SW480 (cell line): Measurements from ENCODE around the gene PRKCE.
A peak's percentile ranks its signal among the peaks of the same experiment; 100 is the strongest.

ENCODE experiments used
- DNase-seq: peaks from one replicate; pipeline ENCODE4 v3.0.0-alpha.2; 2016; ENCODE audit warnings: low spot score

The PRKCE gene

GRCh38 chr2:46045888-46046287 lies 394.4 kb downstream of the PRKCE start:
- DNase-seq = no peak

GRCh38 chr2:46047290-46047689 lies 395.8 kb downstream of the PRKCE start:
- DNase-seq = no peak

- no peak for DNase-seq
Observed at GRCh38 chr2:46048693-46049092, 397.2 kb downstream of the PRKCE start.

GRCh38 chr2:46050027-46050426 lies 398.6 kb downstream of the PRKCE start:
- DNase-seq = no peak

GRCh38 chr2:46050489-46050888 lies 399.0 kb downstream of the PRKCE start:
- no peak for DNase-seq

- DNase-seq = no peak
Observed at GRCh38 chr2:46051085-46051484, 399.6 kb downstream of the PRKCE start.

GRCh38 chr2:46053564-46053963 lies 402.1 kb downstream of the PRKCE start:
- no peak for DNase-seq

GRCh38 chr2:46056541-46056940 lies 405.1 kb downstream of the PRKCE start:
- no peak for DNase-seq

- DNase-seq = no peak
Observed at GRCh38 chr2:46058140-46058539, 406.7 kb downstream of the PRKCE start.

- DNase-seq = peak; percentile 58
Observed at GRCh38 chr2:46062637-46063412, 411.4 kb downstream of the PRKCE start.

- no peak for DNase-seq
Observed at GRCh38 chr2:46064396-46064795, 412.9 kb downstream of the PRKCE start.

GRCh38 chr2:46065152-46065551 lies 413.7 kb downstream of the PRKCE start:
- no peak for DNase-seq

GRCh38 chr2:46066116-46066515 lies 414.6 kb downstream of the PRKCE start:
- DNase-seq = no peak

- DNase-seq = no peak
Observed at GRCh38 chr2:46066601-46067000, 415.1 kb downstream of the PRKCE start.

GRCh38 chr2:46067062-46067461 lies 415.6 kb downstream of the PRKCE start:
- DNase-seq = no peak

- peak; percentile 76 for DNase-seq
Observed at GRCh38 chr2:46067501-46068305, 416.2 kb downstream of the PRKCE start.

GRCh38 chr2:46068636-46069035 lies 417.2 kb downstream of the PRKCE start:
- no peak for DNase-seq

GRCh38 chr2:46071074-46071473 lies 419.6 kb downstream of the PRKCE start:
- no peak for DNase-seq

- no peak for DNase-seq
Observed at GRCh38 chr2:46072101-46072820, 420.8 kb downstream of the PRKCE start.

- DNase-seq = peak; percentile 83
Observed at GRCh38 chr2:46073540-46074046, 422.1 kb downstream of the PRKCE start.

GRCh38 chr2:46074501-46074900 lies 423.0 kb downstream of the PRKCE start:
- no peak for DNase-seq

- DNase-seq = no peak
Observed at GRCh38 chr2:46075848-46076247, 424.4 kb downstream of the PRKCE start.
